Activated CD8-positive, alpha-beta T cell treated with anti-CD3 and anti-CD28 coated beads for 36 hours (primary cell): ENCODE measurements around the gene BRI3BP. TPM values are rescaled to one million over a fixed set of nuclear protein-coding genes. Genes with fewer than 3 reads are reported as not detected.
"Not testable (repeated sequence)": the region's sequence is repeated elsewhere in the genome, so short reads cannot be mapped to it uniquely, and the experiment has no call there.

Source experiments
- ATAC-seq: fragments of 200-7000 bp; cut with Tn5 transposase; one replicate; pipeline ENCODE4 v1.10.0; 2021; ENCODE audit warnings: mild to moderate bottlenecking, moderate library complexity
- CTCF ChIA-PET: fragments of 350-600 bp; sonication (Branson Sonifier 250); formaldehyde crosslinking; loops from one replicate; lab custom pipeline; 2021; ENCODE audit warnings: antibody characterized with exemption; lab: Charles Lee
- POLR2A ChIA-PET: fragments of 350-600 bp; sonication (Branson Sonifier 250); formaldehyde crosslinking; loops from one replicate; lab custom pipeline; 2021; ENCODE audit warnings: antibody characterized with exemption; lab: Charles Lee
- DNase-seq: peaks from one replicate; pipeline ENCODE4 v3.0.0-alpha.2; 2020
- H3K27ac Mint-ChIP-seq: one replicate; pipeline ENCODE4 v1.8.0; 2021; ENCODE audit warnings: mild to moderate bottlenecking, mixed read lengths
- H3K27me3 Mint-ChIP-seq: one replicate; pipeline ENCODE4 v1.8.0; 2021; ENCODE audit warnings: mixed read lengths
- H3K36me3 Mint-ChIP-seq: one replicate; pipeline ENCODE4 v1.8.0; 2021; ENCODE audit warnings: low read depth, mixed read lengths
- H3K4me1 Mint-ChIP-seq: one replicate; pipeline ENCODE4 v1.8.0; 2021; ENCODE audit warnings: low read depth, mixed read lengths
- H3K4me3 Mint-ChIP-seq: one replicate; pipeline ENCODE4 v1.8.0; 2021; ENCODE audit warnings: mild to moderate bottlenecking, moderate library complexity, mixed read lengths
- H3K9me3 Mint-ChIP-seq: one replicate; pipeline ENCODE4 v1.8.0; 2021; ENCODE audit warnings: mixed read lengths
- CTCF ChIP-seq: fragments of 200-600 bp; IDR thresholded peaks from one replicate; pipeline ENCODE4 v1.8.0; 2022; ENCODE audit warnings: antibody characterized with exemption, mild to moderate bottlenecking
- intact Hi-C: fragments of 100-400 bp; cut with micrococcal nuclease; formaldehyde crosslinking; loops from one replicate; pipeline ENCODE4 v1.10.0; 2022
- total RNA-seq, 2 experiments: library from RNA; stranded (reverse); gene quantifications; one replicate each; pipeline ENCODE4 v1.2.3, GENCODE V29; 2021

BRI3BP gene
- total RNA-seq, 2 experiments from 2014 or later: 22.1 to 22.3 TPM

GRCh38 chr12:124979568-124979967, 13.9 kb upstream of the BRI3BP start:
- Mint-ChIP-seq H3K27me3 (no peaks in the 10 kb centered on the region), H3K4me1 (no peaks in the 10 kb centered on the region), H3K36me3 (peaks cover 32% of the 10 kb centered on the region), H3K9me3 (no peaks in the 10 kb centered on the region), H3K27ac (no peak overlapping the region), H3K4me3 (no peak overlapping the region)
- intact Hi-C loops: no loop called here
- CTCF ChIA-PET: interaction anchor here (1.0 kb wide), 1 partner anchor 39 kb away, joined by 4 read pairs; no protein-coding TSS in a partner anchor
- no peak for ATAC-seq
- TF ChIP-seq CTCF: no peak
- POLR2A ChIA-PET: interaction anchor here (1.1 kb wide), 1 partner anchor 70 kb away, joined by 3 read pairs; no protein-coding TSS in a partner anchor
- no peak for DNase-seq

- ChIA-PET CTCF (no interaction called here), POLR2A (interaction anchor here (1.0 kb wide), 1 partner anchor 8 kb away, joined by 4 read pairs; no protein-coding TSS in a partner anchor)
- peaks cover 2% of the 10 kb centered on the region for H3K4me1 Mint-ChIP-seq
- no peak overlapping the region for H3K4me3 Mint-ChIP-seq
- no peak for ATAC-seq
- H3K9me3 Mint-ChIP-seq: no peaks in the 10 kb centered on the region
- intact Hi-C loops: no loop called here
- peaks cover 30% of the 10 kb centered on the region for H3K36me3 Mint-ChIP-seq
- no peak overlapping the region for H3K27ac Mint-ChIP-seq
- H3K27me3 Mint-ChIP-seq: no peaks in the 10 kb centered on the region
- no peak for DNase-seq
- TF ChIP-seq CTCF: no peak
Measured at GRCh38 chr12:124980098-124980892, 13.2 kb upstream of the BRI3BP start.

GRCh38 chr12:124986876-124987275, 6.6 kb upstream of the BRI3BP start:
- intact Hi-C loops, H3K9me3 Mint-ChIP-seq, ATAC-seq, H3K4me3 Mint-ChIP-seq, H3K27ac Mint-ChIP-seq, H3K27me3 Mint-ChIP-seq, DNase-seq: not testable (repeated sequence)
- Mint-ChIP-seq H3K36me3 (peaks cover 28% of the 10 kb centered on the region), H3K4me1 (peaks cover 20% of the 10 kb centered on the region)
- POLR2A ChIA-PET: interaction anchor here (1.1 kb wide), 1 partner anchor 12 kb away, joined by 3 read pairs; no protein-coding TSS in a partner anchor
- CTCF ChIA-PET: interaction anchor here (1.0 to 1.4 kb wide), 2 partner anchors 9 to 80 kb away, joined by 3 read pairs; no protein-coding TSS in a partner anchor

GRCh38 chr12:124992874-124993625, 395 bp upstream of the BRI3BP start:
- peak overlapping the region; percentile 92 for H3K27ac Mint-ChIP-seq
- intact Hi-C loops: loop anchor here (5.0 kb wide), 2 partner anchors 54 to 71 kb away; no protein-coding TSS in a partner anchor
- ATAC-seq: peak; percentile 58
- ChIA-PET POLR2A (interaction anchor here (0.7 to 2.2 kb wide), 7 partner anchors 53 to 134 kb away, joined by 3 to 14 read pairs (median 5); partner anchors contain the start of gene UBC), CTCF (interaction anchor here (0.7 to 1.2 kb wide), 4 partner anchors 53 to 87 kb away, joined by 3 to 7 read pairs (median 6); no protein-coding TSS in a partner anchor)
- DNase-seq: peak; percentile 97
- H3K9me3 Mint-ChIP-seq: no peaks in the 10 kb centered on the region
- H3K4me1 Mint-ChIP-seq: peaks cover 23% of the 10 kb centered on the region
- H3K4me3 Mint-ChIP-seq: peak overlapping the region; percentile 76
- peaks cover 9% of the 10 kb centered on the region for H3K36me3 Mint-ChIP-seq
- no peaks in the 10 kb centered on the region for H3K27me3 Mint-ChIP-seq
- peak; percentile 67 for TF ChIP-seq CTCF

- peaks cover 16% of the 10 kb centered on the region for H3K4me1 Mint-ChIP-seq
- intact Hi-C loops: loop anchor here (5.0 kb wide), 2 partner anchors 53 to 72 kb away; no protein-coding TSS in a partner anchor
- ChIA-PET CTCF (interaction anchor here (1.0 to 1.5 kb wide), 3 partner anchors 9 to 88 kb away, joined by 3 to 6 read pairs (median 3); no protein-coding TSS in a partner anchor), POLR2A (interaction anchor here (0.9 to 2.2 kb wide), 5 partner anchors 16 to 81 kb away, joined by 3 to 14 read pairs (median 4); partner anchors contain the start of genes AACS and UBC)
- ATAC-seq: no peak
- H3K9me3 Mint-ChIP-seq: no peaks in the 10 kb centered on the region
- H3K27me3 Mint-ChIP-seq: no peaks in the 10 kb centered on the region
- TF ChIP-seq CTCF: no peak
- DNase-seq: no peak
- peak overlapping the region; percentile 88 for H3K4me3 Mint-ChIP-seq
- H3K36me3 Mint-ChIP-seq: peaks cover 14% of the 10 kb centered on the region
- H3K27ac Mint-ChIP-seq: peak overlapping the region; percentile 91
Measured at GRCh38 chr12:124994437-124994975, 1.1 kb downstream of the BRI3BP start.
